Mesenchymal stem cell (in vitro differentiated cells and primary cell): ENCODE data around the gene SERTAD1.

Source experiments
- DNase-seq: peaks from one replicate; pipeline ENCODE4 v3.0.0-alpha.2; 2013
- H2AFZ ChIP-seq: one replicate; pipeline ENCODE4 v1.6.1; 2013; ENCODE audit warnings: low read depth, mild to moderate bottlenecking, control low read depth, inconsistent platforms, low read length, moderate library complexity
- H2AK5ac ChIP-seq: 2 replicates; pipeline ENCODE4 v1.6.1; 2013; ENCODE audit warnings: low read length, moderate library complexity, mild to moderate bottlenecking, inconsistent platforms; ENCODE audit not compliant: severe bottlenecking
- H2BK120ac ChIP-seq: one replicate; pipeline ENCODE4 v1.6.1; 2013; ENCODE audit warnings: low read depth, mild to moderate bottlenecking, inconsistent platforms, low read length, moderate library complexity
- H2BK12ac ChIP-seq, 2 experiments: one replicate each; pipeline ENCODE4 v1.6.1; 2013; ENCODE audit warnings: inconsistent platforms in 2 of 2, low read length in 2 of 2, mild to moderate bottlenecking in 2 of 2, moderate library complexity in 2 of 2, control low read depth in 1 of 2
- H2BK15ac ChIP-seq: one replicate; pipeline ENCODE4 v1.6.1; 2013; ENCODE audit warnings: mild to moderate bottlenecking, low read depth, inconsistent platforms; ENCODE audit not compliant: poor library complexity, severe bottlenecking
- H2BK5ac ChIP-seq: 2 replicates; pipeline ENCODE4 v1.6.1; 2013; ENCODE audit warnings: low read depth, mild to moderate bottlenecking, low read length, control low read depth, inconsistent platforms; ENCODE audit not compliant: poor library complexity, severe bottlenecking
- H3K14ac ChIP-seq, 2 experiments: one replicate each; pipeline ENCODE4 v1.6.1; 2013; ENCODE audit warnings: inconsistent platforms in 2 of 2, low read length in 2 of 2, control low read depth in 1 of 2, mild to moderate bottlenecking in 1 of 2, moderate library complexity in 1 of 2
- H3K18ac ChIP-seq, 2 experiments: one replicate each; pipeline ENCODE4 v1.6.1; 2013; ENCODE audit warnings: inconsistent platforms in 2 of 2, low read length in 2 of 2, control low read depth in 1 of 2, low read depth in 1 of 2, mild to moderate bottlenecking in 1 of 2
- H3K23ac ChIP-seq, 2 experiments: one replicate each; pipeline ENCODE4 v1.6.1; 2013; ENCODE audit warnings: inconsistent platforms in 2 of 2, low read length in 2 of 2, mild to moderate bottlenecking in 2 of 2, moderate library complexity in 2 of 2, control low read depth in 1 of 2
- H3K27ac ChIP-seq: 2 replicates; pipeline ENCODE4 v1.5.1; 2013; ENCODE audit warnings: mild to moderate bottlenecking, moderate library complexity, low read length, control low read depth, inconsistent platforms; ENCODE audit not compliant: poor library complexity, severe bottlenecking
- H3K27me3 ChIP-seq, 2 experiments: 2 replicates each; pipeline versions ENCODE4 v1.6.1 to v1.7.0; 2013; ENCODE audit warnings: low read length in 2 of 2, mild to moderate bottlenecking in 2 of 2, moderate library complexity in 2 of 2, control low read depth in 1 of 2, inconsistent platforms in 1 of 2; ENCODE audit not compliant: control insufficient read depth in 1 of 2, insufficient read depth in 1 of 2
- H3K36me3 ChIP-seq, 2 experiments: 2 replicates each; pipeline versions ENCODE4 v1.6.1 to v1.7.0; 2013; ENCODE audit warnings: low read length in 2 of 2, control low read depth in 1 of 2, inconsistent platforms in 1 of 2, low read depth in 1 of 2, mild to moderate bottlenecking in 1 of 2; ENCODE audit not compliant: insufficient read depth in 2 of 2, control insufficient read depth in 1 of 2
- H3K4ac ChIP-seq, 2 experiments: one replicate each; pipeline ENCODE4 v1.6.1; 2013; ENCODE audit warnings: inconsistent platforms in 2 of 2, low read length in 2 of 2, mild to moderate bottlenecking in 2 of 2, moderate library complexity in 2 of 2, control low read depth in 1 of 2, low read depth in 1 of 2
- H3K4me1 ChIP-seq: 2 replicates; pipeline ENCODE4 v1.6.1; 2013; ENCODE audit warnings: low read depth, low read length, control low read depth; ENCODE audit not compliant: control insufficient read depth, insufficient read depth
- H3K4me2 ChIP-seq: 2 replicates; pipeline ENCODE4 v1.6.1; 2013; ENCODE audit warnings: low read length, mild to moderate bottlenecking, inconsistent platforms; ENCODE audit not compliant: poor library complexity, severe bottlenecking
- H3K4me3 ChIP-seq, 2 experiments: 2 replicates each; pipeline versions ENCODE4 v1.5.1 to v1.7.0; 2013; ENCODE audit warnings: low read length in 2 of 2, mild to moderate bottlenecking in 2 of 2, control low read depth in 1 of 2, low read depth in 1 of 2; ENCODE audit not compliant: insufficient read depth in 1 of 2
- H3K79me1 ChIP-seq: replicated peaks from 2 replicates; pipeline ENCODE4 v1.6.1; 2013; ENCODE audit warnings: mild to moderate bottlenecking, control low read depth, low read length, inconsistent platforms; ENCODE audit not compliant: poor library complexity, severe bottlenecking
- H3K9ac ChIP-seq: 2 replicates; pipeline ENCODE4 v1.7.0; 2013; ENCODE audit warnings: mild to moderate bottlenecking, low read length, moderate library complexity
- H3K9me3 ChIP-seq: 2 replicates; pipeline ENCODE4 v1.7.0; 2013; ENCODE audit warnings: mild to moderate bottlenecking, low read length; ENCODE audit not compliant: control insufficient read depth
- H4K8ac ChIP-seq: one replicate; pipeline ENCODE4 v1.6.1; 2013; ENCODE audit warnings: inconsistent platforms, mild to moderate bottlenecking, low read length, moderate library complexity
- H4K91ac ChIP-seq: one replicate; pipeline ENCODE4 v1.6.1; 2013; ENCODE audit warnings: mild to moderate bottlenecking, low read length, inconsistent platforms
- WGBS: methylation state at CpG from one replicate; pipeline ENCODE4 v1.1.7; 2013; ENCODE audit warnings: mixed read lengths; 5-methylcytosine and 5-hydroxymethylcytosine counted together

The SERTAD1 gene

DNA sequence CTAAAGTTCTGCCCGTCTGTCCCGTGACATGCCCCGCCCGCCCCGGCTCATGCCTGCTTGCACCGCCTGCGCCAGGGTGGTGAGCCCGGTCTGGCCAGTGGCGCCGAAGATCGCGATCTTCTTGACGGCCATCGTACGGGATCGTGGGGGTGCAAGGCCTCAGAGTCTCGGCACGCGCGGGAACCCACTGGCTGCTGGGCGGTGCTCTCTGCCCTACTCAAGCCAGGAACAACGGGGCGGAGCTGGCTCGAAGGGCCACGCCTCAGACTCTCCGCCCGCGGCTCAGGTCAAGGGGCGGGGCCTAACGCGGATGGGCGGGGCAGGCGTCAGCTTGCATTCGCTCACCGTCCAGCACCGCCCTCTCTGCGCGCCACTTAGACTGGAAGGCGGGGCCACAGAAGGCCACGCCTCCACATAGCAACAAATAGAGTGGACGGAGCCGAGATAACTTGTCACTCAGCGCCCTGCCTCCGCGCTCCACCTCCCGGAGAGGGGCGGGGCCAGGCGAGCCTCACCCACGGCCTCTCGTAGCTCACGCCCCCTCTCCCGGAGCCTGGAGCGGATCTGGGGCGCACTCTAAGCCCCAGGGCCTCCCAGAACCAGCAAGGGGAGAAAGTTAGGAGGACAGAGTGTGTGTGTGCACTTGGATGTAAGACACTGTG, 39.9 kb upstream of the SERTAD1 start, which contains the start of gene BLVRB:
Gene BLVRB (minus strand): TSS at position 189 of the 662 bp plus-strand sequence. CDS start 57 bp downstream, at position 132.
- under 1% methylated on average over 54 of the region's 54 CpGs for WGBS

DNA sequence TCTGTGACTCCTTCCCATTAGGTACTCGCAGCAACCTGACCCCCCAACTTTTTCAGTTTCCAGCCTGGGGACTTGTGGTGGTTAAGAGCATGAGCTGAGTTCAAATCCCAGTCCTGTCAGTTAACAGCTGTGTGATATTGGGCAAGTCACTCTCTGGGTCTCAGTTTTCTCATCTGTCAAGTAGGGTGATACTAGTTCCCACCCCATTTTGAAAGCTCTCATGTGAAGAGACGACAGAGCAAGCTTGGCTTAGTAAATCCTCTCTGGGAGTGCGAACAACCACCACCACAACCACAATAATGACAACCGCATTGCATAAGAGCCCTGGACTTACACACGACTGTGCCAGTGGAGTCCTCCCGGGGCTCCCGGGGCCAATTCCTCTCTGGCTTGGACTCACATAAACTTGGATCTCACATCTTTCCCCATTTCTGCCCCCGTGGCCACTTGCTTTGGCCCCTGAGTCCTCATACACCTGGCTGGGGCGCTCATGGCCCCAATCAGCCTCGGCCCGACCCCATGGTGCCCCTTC, 39.3 kb upstream of the SERTAD1 start:
- peak overlapping the region; percentile 91 for H3K9ac ChIP-seq
- 24% methylated on average over 10 of the region's 11 CpGs for WGBS
- peak overlapping the region; percentile 97 for H2BK15ac ChIP-seq
- peak overlapping the region in 1 of 2 experiments; percentile 49 for H3K4ac ChIP-seq
- H4K8ac ChIP-seq: peak overlapping the region; percentile 95
- DNase-seq: peak; percentile 91
- no peak overlapping the region for H2BK5ac ChIP-seq
- peak overlapping the region; percentile 95 for H4K91ac ChIP-seq
- peak overlapping the region; percentile 75 for H3K27ac ChIP-seq
- H3K4me1 ChIP-seq: peaks cover 22% of the 10 kb centered on the region
- peak overlapping the region; percentile 73 to 83 for H3K4me3 ChIP-seq
- H3K14ac ChIP-seq: no peak overlapping the region
- no peaks in the 10 kb centered on the region for H3K36me3 ChIP-seq
- peak overlapping the region; percentile 72 for H3K4me2 ChIP-seq
- no peak overlapping the region for H3K23ac ChIP-seq
- H2AFZ ChIP-seq: no peak overlapping the region
- peak overlapping the region in 1 of 2 experiments; percentile 45 for H2BK12ac ChIP-seq
- no peak overlapping the region for H2BK120ac ChIP-seq
- H3K9me3 ChIP-seq: no peaks in the 10 kb centered on the region
- H3K27me3 ChIP-seq: peaks cover 0 to 9% of the 10 kb centered on the region in 2 experiments
- H2AK5ac ChIP-seq: peak overlapping the region; percentile 96
- peaks cover 7% of the 10 kb centered on the region for H3K79me1 ChIP-seq
- peak overlapping the region; percentile 91 to 99 for H3K18ac ChIP-seq

More for the DNA sequence above, 39.9 kb upstream of the SERTAD1 start, which contains the start of gene BLVRB:
- H2BK12ac ChIP-seq: peak within 1 kb of the TSS; percentile 33 to 45
- H2AFZ ChIP-seq: peak within 1 kb of the TSS; percentile 65
- H2BK15ac ChIP-seq: peak within 1 kb of the TSS; percentile 97
- peak within 1 kb of the TSS; percentile 91 to 99 for H3K18ac ChIP-seq
- no peak within 1 kb of the TSS for H2BK5ac ChIP-seq
- peak within 1 kb of the TSS; percentile 91 for H3K9ac ChIP-seq
- no peak within 1 kb of the TSS for H3K23ac ChIP-seq
- H3K79me1 ChIP-seq: peaks cover 5% of the 10 kb centered on the region
- H3K4me3 ChIP-seq: peak within 1 kb of the TSS; percentile 73 to 83
- H2AK5ac ChIP-seq: peak within 1 kb of the TSS; percentile 96
- peaks cover 22% of the 10 kb centered on the region for H3K4me1 ChIP-seq
- H3K9me3 ChIP-seq: no peaks in the 10 kb centered on the region
- peak within 1 kb of the TSS; percentile 78 for H3K4me2 ChIP-seq
- peaks cover 0 to 9% of the 10 kb centered on the region in 2 experiments for H3K27me3 ChIP-seq
- DNase-seq: peak; percentile 99
- H3K14ac ChIP-seq: no peak within 1 kb of the TSS
- H3K4ac ChIP-seq: peak within 1 kb of the TSS; percentile 49 to 64
- no peaks in the 10 kb centered on the region for H3K36me3 ChIP-seq
- H4K91ac ChIP-seq: peak within 1 kb of the TSS; percentile 95
- H4K8ac ChIP-seq: peak within 1 kb of the TSS; percentile 95
- H3K27ac ChIP-seq: peak within 1 kb of the TSS; percentile 75
- no peak within 1 kb of the TSS for H2BK120ac ChIP-seq

DNA sequence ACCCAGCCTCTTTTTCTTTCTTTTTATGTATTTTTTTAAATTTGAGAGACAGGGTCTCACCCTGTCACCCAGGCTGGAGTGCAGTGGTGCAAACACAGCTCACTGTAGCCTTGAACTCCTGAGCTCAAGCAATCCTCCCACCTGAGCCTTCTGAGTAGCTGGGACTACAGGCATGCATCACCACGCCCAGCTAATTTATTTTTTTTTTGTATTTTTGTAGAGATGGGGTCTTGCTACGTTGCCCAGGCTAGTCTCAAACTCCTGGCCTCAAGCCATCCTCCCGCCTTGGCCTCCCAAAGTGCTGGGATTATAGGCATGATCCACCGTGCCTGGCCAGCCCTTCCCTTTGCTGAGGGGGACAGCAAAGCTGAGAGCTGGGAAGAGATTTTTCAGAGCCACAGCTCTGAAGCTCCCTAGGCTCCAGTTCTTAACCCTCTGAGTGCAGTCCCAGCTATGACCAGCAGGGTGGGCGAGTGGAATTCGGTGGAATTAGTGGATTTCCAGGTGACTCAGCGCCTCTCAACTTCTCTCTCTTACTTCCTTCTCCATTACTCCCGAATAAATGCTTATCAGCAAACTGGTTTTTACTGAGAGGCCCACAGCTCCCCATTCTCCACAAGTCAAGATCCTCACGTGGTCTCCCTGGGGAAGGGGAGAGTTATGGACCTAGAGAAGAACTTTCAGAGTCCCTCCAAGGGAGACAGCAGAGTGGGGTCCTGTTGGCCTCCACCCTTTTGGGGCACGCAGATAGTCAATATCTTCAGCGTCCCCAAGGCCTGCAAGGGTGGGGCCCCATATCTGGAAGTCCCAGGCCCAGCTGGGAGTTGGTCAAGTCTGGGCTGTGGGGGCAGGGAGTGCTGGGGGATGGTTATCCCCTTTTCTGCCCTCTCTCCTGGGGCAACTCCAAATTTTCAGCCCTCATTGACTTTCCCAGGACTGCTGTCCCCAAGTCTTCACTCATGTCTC, 38.5 kb upstream of the SERTAD1 start:
- Histone ChIP-seq H3K36me3 (no peaks in the 10 kb centered on the region), H4K91ac (peak overlapping the region; percentile 69), H4K8ac (no peak overlapping the region), H3K27ac (peak overlapping the region; percentile 75), H2BK5ac (no peak overlapping the region), H3K4me3 (peak overlapping the region in 1 of 2 experiments; percentile 83), H3K14ac (no peak overlapping the region), H2AK5ac (peak overlapping the region; percentile 96), H3K79me1 (peaks cover 9% of the 10 kb centered on the region), H2BK15ac (no peak overlapping the region), H3K4ac (peak overlapping the region; percentile 49 to 64), H2BK12ac (peak overlapping the region in 1 of 2 experiments; percentile 33), H2AFZ (no peak overlapping the region), H3K23ac (no peak overlapping the region), H3K9me3 (no peaks in the 10 kb centered on the region), H2BK120ac (no peak overlapping the region), H3K27me3 (peaks cover 0 to 9% of the 10 kb centered on the region in 2 experiments), H3K9ac (peak overlapping the region; percentile 91), H3K18ac (peak overlapping the region; percentile 61 to 99), H3K4me1 (peaks cover 22% of the 10 kb centered on the region), H3K4me2 (peak overlapping the region; percentile 72)
- 45% methylated on average over 9 of the region's 11 CpGs for WGBS
- DNase-seq: peak; percentile 92
